GM18868 (cell line): ENCODE data around the gene SNX4.

Source experiments
- ATAC-seq: cut with Tn5 transposase; IDR thresholded peaks from one replicate; pipeline ENCODE4 v1.9.1; 2021; ENCODE audit warnings: mild to moderate bottlenecking, moderate library complexity; ENCODE audit not compliant: unreplicated experiment

The SNX4 gene

DNA sequence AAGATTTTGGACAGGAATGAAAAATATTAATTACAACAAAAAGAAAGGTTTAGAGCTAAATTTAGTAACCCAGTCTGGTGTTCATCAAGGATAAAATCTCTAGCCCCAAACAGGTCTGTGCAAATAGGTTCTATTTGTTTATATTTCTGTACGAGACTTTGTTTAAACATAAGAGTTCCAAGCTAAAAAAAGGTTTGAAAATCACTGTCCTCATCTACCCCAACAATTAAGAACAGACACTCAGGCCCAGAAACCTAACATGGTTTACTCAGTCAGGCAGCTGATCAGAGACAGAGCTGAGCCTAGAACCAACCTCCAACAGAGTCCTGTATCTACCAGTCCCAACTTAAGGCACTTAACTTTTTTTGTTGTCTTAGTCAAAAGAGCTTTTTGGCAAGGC, 49.3 kb downstream of the SNX4 start:
- no peak for ATAC-seq

DNA sequence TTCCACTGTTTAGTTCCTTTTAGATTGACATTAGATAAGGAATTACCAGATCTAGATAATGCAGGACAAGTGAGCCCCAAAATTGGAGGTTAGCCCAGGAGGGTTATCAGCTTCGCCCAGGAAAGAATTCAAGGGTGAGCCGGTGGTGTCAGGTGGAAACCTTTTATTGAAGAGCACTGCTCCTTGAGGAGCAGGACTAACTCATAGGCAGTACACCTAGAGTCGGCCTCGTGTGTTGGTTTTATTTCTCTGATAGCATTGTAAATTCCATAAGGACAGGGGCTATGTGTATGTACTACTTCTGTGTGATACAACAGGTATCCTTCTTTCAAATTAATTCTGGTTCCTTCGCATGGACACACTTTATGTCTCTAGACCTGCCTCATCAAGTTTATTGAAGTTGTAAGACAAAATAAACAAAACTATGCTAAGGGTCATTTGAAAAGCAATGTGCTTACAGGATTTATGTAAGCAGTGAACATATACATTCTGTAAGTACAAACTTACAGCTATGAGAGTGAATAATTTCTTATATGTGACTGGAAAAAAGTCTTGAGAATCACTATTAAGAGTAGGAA, 57.2 kb downstream of the SNX4 start:
- no peak for ATAC-seq

DNA sequence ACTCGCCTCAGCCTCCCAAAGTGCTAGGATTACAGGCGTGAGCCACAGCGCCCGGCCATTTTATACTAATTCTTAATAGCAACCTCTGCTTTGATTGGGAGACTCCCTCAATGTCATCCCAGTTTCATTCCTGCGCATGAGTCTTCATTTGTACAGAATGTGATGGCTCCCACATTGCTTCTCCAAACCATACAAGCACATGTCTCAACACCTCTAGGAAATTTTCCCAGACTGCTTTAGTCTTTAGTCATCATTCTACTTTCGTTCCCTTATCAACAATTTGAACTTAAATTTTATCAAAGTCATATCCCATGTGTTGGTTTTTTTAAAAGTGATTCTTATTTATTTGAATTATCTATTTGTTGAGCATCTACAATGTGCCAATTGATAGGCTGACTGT, 58.1 kb downstream of the SNX4 start:
- no peak for ATAC-seq

DNA sequence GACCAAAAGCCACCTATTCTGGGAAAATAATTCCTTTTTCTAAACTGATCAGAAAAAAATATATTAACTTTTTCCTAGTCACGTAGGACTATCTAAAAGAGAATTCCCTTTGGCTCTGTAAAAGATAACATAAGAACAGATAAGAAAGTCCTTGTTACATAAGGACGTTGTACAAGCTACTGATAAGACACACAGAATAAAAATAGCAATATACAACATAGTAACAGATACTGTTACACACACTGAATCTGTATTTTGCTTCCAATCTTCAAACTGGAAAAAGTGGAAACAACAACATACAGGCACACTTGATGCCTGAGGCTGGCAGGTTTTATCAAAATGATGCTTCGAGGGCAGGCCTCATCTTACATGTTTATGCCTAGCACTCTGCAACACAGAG, 59.8 kb downstream of the SNX4 start:
- no peak for ATAC-seq

DNA sequence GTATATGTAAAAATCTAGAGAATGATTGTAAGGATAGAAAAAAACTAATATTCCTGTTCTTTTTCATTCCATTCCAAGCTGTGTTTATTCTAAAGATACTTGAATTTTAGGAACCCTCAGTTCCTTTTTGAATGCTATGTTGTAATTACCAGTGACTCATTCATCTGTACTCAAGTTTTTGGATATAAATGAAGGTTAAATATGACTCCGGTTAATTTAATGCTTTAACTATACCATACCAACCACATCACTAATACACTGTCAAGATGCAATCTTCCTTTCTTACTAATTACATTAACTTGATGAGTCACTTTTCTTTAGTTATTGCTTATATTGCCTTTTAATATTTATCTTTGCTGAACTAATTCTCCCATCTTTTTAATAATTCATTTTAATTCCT, 76.1 kb downstream of the SNX4 start:
- ATAC-seq = no peak

DNA sequence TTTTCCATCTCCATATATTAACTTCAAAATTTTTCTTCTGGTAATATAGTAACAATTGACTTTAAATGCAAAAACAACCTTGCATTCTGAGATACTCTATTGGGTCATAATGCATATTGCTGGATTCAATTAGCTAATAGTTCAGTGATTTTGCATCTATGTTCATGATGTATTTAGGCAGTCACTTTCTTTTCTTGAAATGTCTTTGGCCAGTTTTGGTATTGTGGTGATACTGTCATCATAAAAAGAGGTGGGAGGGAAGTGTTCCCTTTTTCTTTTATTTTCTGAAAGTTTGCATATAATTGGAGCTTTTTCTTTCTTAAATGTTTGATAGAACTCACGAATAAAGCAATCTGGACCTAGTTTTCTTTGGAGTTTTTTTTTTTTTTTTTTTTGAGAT, 77.5 kb downstream of the SNX4 start:
- no peak for ATAC-seq

DNA sequence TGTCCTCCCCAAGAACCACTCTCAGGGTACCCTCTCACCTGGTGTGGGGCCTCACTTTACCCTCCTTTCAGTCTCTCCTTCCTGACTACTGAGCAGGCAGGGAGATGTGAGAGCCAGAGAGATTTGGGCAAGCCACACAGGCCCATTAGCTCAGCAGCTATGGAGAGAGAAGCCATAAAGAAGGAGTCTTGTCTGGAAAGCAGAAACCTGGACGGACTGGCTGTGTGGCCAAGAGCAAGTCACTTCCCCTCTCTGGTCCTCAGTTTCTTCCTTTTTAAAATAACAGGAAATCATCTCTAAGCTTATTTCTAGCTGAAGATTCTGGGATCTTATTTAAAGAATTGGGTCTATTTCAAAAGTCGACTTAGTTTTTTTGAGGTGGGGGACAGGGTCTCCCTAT, 79.0 kb downstream of the SNX4 start:
- no peak for ATAC-seq

DNA sequence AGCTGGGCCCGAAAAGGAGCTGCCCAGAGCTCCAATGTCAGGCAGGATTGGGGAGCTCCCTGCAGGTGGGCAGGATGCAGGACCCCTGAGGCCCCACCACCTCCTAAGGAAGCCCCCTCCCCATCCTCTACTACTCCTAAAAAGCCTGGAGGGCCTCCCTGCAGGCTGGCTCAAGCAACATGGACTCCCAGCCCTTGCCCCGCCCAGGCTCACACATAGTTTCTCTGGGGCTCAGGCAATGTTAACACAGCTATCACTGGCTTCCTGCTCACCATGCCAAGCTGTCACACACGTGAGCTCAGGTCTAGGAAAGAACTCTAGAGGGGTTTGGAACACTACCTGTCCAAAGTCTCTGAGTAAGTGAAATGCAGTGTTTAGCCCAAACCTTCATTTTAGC, 79.4 kb downstream of the SNX4 start:
- ATAC-seq = no peak

DNA sequence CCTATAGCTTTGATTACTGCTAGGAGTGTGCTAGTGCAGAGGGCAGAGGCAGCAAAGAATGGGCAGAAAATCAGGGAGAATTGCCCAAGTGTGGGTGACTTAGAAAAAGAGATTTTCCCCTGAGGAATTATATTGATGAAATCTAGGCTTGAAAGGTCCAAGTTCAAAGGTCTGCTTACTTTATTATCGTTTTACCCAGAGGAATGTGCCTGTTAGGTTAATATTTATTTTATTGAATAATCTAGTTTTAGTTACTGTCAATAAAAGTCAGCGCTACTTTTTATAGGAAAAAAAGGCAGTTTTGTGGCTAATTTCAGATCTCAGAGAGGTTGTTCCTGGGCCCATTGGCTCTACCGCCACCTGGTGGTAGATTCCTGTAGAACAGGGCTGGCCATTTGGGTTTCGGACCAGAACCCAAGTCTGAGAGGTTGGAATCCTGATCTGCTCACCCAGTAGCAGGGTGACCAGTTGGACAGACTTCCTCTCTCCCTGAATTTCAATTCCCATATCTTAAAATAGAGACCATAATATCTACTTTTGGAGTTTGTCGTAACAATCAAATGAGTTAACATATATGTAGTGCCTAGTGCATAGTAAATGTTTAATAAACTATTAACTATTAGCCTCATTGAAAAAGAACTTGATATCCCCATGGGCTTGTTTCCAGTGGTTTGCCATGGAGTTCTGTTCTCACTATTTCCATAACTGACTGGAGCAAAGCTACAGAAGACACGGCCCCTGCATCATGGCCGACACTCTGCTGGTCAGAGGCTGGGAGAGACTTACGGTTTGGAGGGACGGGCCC, 82.2 kb downstream of the SNX4 start:
- ATAC-seq = no peak

DNA sequence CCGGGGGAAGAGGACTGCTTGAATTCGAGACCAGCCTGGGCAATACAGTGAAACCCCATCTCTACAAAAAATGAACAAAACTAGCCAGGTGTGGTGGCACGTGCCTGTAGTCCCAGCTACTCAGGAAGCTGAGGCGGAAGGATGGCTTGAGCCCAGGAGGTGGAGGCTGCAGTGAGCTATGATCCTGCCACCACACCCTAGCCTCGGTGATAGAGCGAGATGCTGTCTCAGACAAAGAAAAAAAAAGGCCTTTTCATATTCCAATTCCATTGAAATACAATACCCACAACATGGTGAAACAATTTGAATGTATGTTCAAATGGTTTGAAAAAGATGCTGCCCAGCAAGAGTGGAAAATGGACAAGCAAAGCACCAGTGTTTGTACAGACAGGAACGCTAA, 83.1 kb downstream of the SNX4 start:
- ATAC-seq = no peak

DNA sequence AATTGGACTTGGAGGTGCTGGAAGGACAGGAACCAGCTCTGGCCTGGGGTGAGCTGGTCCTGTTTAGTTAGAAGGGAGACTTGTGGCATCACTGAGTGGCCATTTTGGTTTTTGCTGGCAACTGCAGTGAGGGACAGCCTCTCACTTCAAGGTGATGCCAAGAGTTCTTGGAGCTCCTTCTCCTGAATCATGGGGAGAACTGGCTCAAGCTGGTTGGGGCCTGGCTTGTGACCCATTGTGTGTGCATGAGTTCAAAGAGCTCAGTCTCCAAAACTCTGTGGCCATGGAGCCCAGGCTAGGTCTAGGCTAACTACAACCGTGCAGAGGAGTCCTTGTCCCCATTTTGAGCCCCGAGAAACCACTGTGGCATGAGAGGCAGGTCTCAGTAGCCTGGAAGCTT, 84.8 kb downstream of the SNX4 start:
- no peak for ATAC-seq

DNA sequence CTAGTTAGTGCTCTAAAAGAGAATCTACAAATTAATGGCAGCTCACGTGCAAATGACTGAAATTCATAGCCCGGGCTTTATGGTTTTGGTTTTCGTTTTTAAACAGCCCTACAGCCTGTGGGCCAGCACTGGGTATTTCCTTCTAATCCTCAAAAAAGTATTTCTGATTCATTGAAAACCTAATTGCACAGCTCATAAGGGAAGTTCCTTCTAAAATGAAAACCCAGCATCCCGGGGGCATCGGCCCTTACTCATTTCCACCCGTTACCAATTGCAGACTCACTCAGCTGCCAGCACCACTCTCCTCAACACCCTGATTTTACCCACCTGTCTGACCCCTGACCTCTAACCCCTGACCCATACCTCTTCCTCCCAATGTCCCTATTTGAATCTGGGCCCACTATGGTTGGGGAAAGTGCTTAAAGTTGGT, 85.4 kb downstream of the SNX4 start:
- ATAC-seq = peak; percentile 74

DNA sequence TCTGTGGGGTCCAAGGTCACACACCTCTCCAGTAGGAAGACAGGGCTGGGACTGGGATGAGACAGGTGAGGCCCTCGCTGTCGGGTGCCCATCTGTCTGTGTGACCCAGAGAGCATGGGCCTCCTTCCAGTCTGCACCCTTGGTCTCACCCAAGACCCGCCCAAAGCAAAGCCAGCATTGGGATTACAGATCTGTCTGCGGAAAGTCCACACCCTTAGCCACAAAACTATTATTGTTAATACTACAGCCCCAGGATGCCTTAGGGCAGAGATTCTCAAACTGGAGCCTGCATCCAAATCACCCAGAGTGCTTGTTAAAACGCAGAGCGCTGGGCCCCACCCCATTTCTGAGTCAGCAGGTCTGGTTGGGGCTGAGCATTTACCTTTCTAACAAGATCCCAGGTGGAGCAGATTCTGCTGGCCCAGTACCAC, 86.4 kb downstream of the SNX4 start:
- no peak for ATAC-seq

DNA sequence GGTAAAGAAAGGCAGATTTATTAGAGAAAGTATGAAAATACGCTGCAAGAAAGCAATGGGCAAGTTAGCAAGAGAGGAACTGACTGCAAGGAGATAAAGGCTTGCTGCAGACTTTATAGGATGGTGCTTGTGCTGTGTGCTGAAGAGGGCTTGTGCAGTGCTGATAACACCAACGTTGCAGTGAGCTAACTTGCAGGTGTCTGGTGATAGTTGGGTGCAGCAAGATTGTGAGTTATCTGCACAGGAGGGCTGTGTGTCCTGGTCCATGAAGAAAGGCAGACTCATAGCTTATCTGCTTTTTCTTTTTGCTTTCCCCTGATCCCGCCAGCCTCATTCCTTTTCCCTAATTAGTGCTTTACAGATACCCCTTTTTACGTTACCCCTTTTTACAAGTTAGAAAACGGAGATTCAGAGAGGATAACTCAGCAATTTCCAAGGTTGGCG, 86.9 kb downstream of the SNX4 start:
- ATAC-seq = no peak

DNA sequence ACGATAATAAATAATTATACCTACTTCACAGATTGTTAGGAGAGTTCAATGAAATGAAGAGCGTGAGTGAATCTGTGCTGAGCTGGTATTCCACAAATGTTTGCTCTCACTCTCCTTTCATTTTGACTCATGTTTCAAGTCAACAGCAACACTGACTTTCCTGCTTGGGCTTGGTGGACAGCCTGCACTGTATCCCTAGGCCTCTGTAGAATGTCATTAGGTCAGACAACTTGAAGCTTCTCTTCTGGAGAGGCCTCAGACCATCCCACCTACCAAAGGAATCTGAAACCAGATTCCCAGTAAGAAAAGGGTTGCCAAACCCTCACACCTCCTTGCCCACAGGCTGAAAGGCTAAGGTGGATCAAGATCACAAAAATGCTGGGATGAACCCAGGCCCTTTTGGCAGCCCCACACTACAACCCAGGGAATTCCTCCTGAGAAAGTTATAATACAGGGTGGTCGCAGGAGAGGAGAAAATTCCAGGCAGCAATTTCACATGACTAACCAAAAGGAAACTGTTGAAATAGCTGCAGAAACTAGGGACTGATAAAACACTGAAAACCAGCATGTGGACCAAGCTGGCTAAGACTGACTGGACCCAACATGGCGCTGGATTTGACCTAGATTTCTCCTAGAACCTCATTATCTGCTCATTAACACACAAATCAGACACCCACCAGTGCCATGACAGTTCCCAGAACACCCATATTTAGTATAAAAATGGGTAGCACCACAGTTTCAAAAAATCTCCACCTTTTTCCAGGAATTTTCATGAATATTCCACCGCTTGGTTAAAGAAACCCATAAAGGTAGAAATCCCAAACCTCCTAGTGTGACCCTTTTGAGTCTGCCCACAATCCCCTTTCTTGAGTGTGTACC, 87.9 kb downstream of the SNX4 start:
- ATAC-seq = no peak

DNA sequence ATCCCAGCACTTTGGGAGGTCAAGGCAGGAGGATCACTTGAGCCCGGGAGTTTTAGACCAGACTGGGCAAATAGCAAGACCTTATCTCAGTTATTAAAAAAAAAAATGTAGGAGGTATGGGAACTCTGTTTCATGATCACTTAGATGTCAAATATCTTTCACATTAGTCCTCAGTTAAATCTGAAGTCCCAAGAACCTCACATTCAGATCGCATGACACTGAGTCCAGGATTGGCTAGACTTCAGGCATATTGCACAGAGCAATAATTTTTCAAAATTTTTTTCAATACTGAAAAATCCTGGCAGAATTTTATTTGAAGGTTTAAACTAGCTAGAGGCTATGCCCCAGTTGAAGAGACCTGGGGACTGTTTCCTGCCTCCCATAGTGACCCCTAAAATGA, 88.6 kb downstream of the SNX4 start:
- no peak for ATAC-seq

DNA sequence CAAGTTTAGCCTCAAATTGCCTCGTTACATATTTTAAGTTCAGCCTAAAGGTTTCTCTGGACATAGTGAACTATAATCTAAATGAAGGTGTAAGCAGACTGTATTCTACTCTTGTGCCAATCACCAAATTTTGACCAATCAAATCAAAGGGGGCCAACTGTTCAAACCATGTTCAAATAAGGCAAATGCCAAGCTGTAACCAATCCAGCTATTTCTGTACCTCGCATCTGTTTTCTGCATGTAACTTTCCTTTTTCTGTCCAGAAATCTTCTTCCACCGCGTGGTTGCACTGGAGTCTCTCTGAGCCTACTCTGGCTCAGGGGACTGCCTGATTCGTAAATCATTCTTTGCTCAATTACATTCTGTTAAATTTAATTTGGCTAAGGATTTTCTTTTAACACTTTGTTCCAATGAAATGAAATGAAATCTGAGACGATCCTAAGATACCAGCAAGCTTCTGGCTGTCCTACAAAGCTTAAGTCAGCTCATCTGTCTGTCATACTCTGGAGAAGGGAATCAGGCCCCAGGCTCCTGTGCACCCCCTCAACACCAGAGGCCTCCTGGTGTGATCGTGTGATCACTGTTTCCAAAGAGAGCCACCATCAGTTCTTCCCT, 91.7 kb downstream of the SNX4 start:
- ATAC-seq = no peak

DNA sequence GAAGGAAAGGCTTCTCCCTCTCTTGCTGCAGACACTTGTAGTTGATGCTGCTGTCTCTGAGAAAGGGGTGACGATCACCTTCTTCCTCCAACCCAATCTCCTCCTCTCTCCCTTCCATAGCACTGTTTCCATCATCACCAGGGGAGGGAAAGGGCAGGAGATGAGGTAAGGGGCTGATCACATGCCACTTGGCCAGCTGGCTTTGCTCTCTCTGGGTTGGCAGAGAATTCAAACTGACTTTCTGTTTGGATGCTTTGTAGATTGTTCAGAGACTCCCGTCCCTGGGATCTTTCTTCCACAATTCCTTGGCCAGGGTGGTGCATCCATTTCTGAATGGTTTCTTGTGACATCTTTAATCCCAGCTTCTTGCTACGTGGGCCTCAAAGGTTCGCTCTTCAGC, 101.7 kb downstream of the SNX4 start:
- ATAC-seq = no peak

DNA sequence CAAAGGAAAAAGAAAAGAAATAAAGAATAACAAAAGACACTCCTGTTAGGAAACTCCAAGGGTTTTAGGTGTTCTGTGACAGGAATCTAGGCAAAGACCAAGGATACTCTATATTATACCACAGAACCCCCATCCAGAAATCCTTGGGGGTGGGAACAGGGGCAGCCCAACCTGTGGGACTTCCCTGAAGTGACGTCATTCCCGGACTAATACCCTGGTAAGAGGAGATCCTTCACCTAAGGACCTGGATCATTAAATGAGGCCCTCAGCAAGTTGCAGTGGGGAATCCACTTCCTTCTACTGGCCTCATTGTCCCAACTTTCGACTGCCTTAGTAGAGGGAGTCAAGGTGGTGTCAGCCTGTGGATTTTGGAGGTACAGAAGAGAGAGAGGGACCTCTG, 103.8 kb downstream of the SNX4 start:
- ATAC-seq = no peak

DNA sequence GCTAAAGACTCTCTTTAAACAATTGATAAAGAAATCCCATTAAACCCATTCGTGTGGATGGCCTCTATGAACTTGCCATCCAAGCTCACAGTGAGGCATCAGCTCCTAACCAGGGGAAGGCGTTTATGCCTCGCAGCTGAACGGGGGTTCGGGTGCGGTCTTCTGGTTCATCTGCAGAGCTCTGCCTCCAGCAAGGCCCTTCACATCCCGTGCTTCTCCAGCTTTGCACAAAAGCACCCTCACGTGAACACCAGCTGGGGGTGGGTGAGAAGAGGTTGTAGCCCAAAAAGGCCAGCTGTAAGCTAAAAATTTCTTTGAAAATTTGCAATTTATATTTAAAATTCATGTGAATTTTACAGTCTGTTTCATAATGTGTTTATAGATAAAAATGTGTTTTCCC, 105.3 kb downstream of the SNX4 start:
- ATAC-seq = no peak

DNA sequence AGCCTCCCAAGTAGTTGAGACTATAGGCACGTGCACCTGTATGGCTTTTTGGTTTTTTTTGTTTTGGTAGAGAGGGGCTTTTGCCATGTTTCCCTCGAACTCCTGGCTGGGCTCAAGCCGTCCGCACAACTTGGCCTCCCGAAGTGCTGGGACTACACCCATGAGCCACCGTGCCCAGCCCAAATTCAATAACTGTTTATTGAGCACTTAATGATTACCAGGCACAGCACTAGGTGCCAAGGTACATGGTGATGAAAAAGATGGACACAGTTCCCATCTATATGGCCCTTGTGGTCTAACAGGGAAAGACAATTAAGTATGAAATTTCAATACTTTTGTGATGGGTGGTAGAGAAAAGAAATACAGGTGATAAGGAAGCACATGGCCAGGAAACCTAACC, 109.1 kb downstream of the SNX4 start:
- ATAC-seq = no peak
